Endothelial cell of umbilical vein (primary cell): ENCODE results near the gene SERPINE1. TPM values are rescaled to one million over a fixed set of nuclear protein-coding genes. Genes with fewer than 3 reads are reported as not detected.

Experiments used
- BruUV-seq: library from RNA; stranded (reverse); fragments of 400-500 nt; replicated peaks from 2 replicates; lab custom pipeline; 2021; lab: Mats Ljungman, UMichigan
- CTCF ChIA-PET: fragments of 300-600, 350-600 bp; sonication (Branson Sonifier 250); formaldehyde crosslinking; loops from one replicate; lab custom pipeline; 2021; ENCODE audit warnings: antibody characterized with exemption, inconsistent platforms; lab: Charles Lee
- POLR2A ChIA-PET: fragments of 300-600, 350-600 bp; sonication (Branson Sonifier 250); formaldehyde crosslinking; loops from one replicate; lab custom pipeline; 2021; ENCODE audit warnings: antibody characterized with exemption, inconsistent platforms; lab: Charles Lee
- DNase-seq: peaks from one replicate; pipeline ENCODE4 v3.0.0-alpha.2; 2011; ENCODE audit warnings: low read depth, low spot score
- FAIRE-seq: peaks from 2 replicates; lab custom pipeline; 2011; peaks lifted over from hg19 to GRCh38; lab: Jason Lieb, UNC
- H2AFZ ChIP-seq: 2 replicates; pipeline ENCODE4 v1.6.0; 2012; ENCODE audit warnings: low read depth, low read length, control low read depth, inconsistent platforms
- H3K27ac ChIP-seq: 2 replicates; pipeline ENCODE4 v1.5.1; 2011; ENCODE audit warnings: low read depth, mild to moderate bottlenecking, control low read depth, low read length, moderate library complexity; ENCODE audit not compliant: insufficient read depth
- H3K27me3 ChIP-seq, 2 experiments: 2 replicates each; pipeline versions ENCODE4 v1.6.0 to v1.6.1; 2011; ENCODE audit warnings: low read length in 2 of 2, mixed read lengths in 1 of 2; ENCODE audit not compliant: control insufficient read depth in 2 of 2, insufficient read depth in 2 of 2
- H3K36me3 ChIP-seq, 2 experiments: 2 replicates in 1 of 2; 3 replicates in 1 of 2; pipeline ENCODE4 v1.5.1; 2011; ENCODE audit warnings: low read length in 2 of 2, mild to moderate bottlenecking in 1 of 2, moderate library complexity in 1 of 2; ENCODE audit not compliant: control insufficient read depth in 2 of 2, insufficient read depth in 2 of 2; ENCODE audit errors: extremely low read depth in 1 of 2
- H3K4me1 ChIP-seq: 3 replicates; pipeline ENCODE4 v1.5.1; 2011; ENCODE audit warnings: mild to moderate bottlenecking, low read length; ENCODE audit not compliant: control insufficient read depth, insufficient read depth; ENCODE audit errors: extremely low read depth
- H3K4me2 ChIP-seq: 2 replicates; pipeline ENCODE4 v1.6.1; 2011; ENCODE audit warnings: low read length, control low read depth, mixed read lengths; ENCODE audit not compliant: insufficient read depth
- H3K4me3 ChIP-seq, 3 experiments: fragments of 200-600 bp in 1 of 3; sonication (generic), shearing (Covaris generic) in 1 of 3; replicated peaks in 1 of 3; 2 replicates each; pipeline ENCODE4 v1.5.1; 2011 to 2016; ENCODE audit warnings: control low read depth in 3 of 3, low read length in 3 of 3, mild to moderate bottlenecking in 2 of 3, inconsistent platforms in 1 of 3, low read depth in 1 of 3, moderate library complexity in 1 of 3; ENCODE audit not compliant: insufficient read depth in 1 of 3
- H3K79me2 ChIP-seq: 2 replicates; pipeline ENCODE4 v1.6.0; 2012; ENCODE audit warnings: low read length, inconsistent platforms; ENCODE audit not compliant: control insufficient read depth, insufficient read depth
- H3K9ac ChIP-seq: replicated peaks from 2 replicates; pipeline ENCODE3; 2011; ENCODE audit warnings: low read length, control low read depth; ENCODE audit not compliant: insufficient read depth; ENCODE audit errors: extremely low read depth
- H3K9me1 ChIP-seq: replicated peaks from 3 replicates; pipeline ENCODE4 v1.6.0; 2011; ENCODE audit warnings: mild to moderate bottlenecking, low read length; ENCODE audit not compliant: control insufficient read depth, insufficient read depth; ENCODE audit errors: extremely low read depth
- H3K9me3 ChIP-seq: replicated peaks from 2 replicates; pipeline ENCODE4 v1.5.1; 2012; ENCODE audit warnings: low read length, inconsistent platforms; ENCODE audit not compliant: control insufficient read depth, insufficient read depth
- H4K20me1 ChIP-seq: replicated peaks from 2 replicates; pipeline ENCODE3; 2011; ENCODE audit warnings: mild to moderate bottlenecking, low read length; ENCODE audit not compliant: control insufficient read depth, insufficient read depth; ENCODE audit errors: extremely low read depth
- EZH2 ChIP-seq: IDR thresholded peaks from 2 replicates; pipeline ENCODE4 v1.6.1; 2012; ENCODE audit warnings: borderline replicate concordance, low read depth, mild to moderate bottlenecking, moderate library complexity, low read length, inconsistent platforms; ENCODE audit not compliant: severe bottlenecking
- FOS ChIP-seq: IDR thresholded peaks from 2 replicates; pipeline ENCODE4 v1.6.1; 2011; ENCODE audit warnings: mild to moderate bottlenecking, low read length, moderate library complexity, borderline replicate concordance; ENCODE audit not compliant: insufficient read depth
- GATA2 ChIP-seq: IDR thresholded peaks from 2 replicates; pipeline ENCODE4 v1.7.0; 2011; ENCODE audit warnings: low read depth, mild to moderate bottlenecking, moderate library complexity, mixed read lengths, low read length; ENCODE audit not compliant: insufficient read length, insufficient read depth
- JUN ChIP-seq: IDR thresholded peaks from 2 replicates; pipeline ENCODE4 v1.6.1; 2011; ENCODE audit warnings: borderline replicate concordance, low read depth; ENCODE audit not compliant: insufficient read length, insufficient read depth
- MAX ChIP-seq: IDR thresholded peaks from 2 replicates; pipeline ENCODE4 v1.6.1; 2011; ENCODE audit not compliant: insufficient read depth, insufficient read length
- MYC ChIP-seq: IDR thresholded peaks from one replicate; pipeline ENCODE4 v1.6.1; 2011; ENCODE audit warnings: mild to moderate bottlenecking, low read depth, low read length
- POLR2A ChIP-seq: IDR thresholded peaks from 2 replicates; pipeline ENCODE4 v1.6.1; 2012; ENCODE audit warnings: low read depth, mild to moderate bottlenecking, control low read depth, low read length
- POLR2AphosphoS5 ChIP-seq: IDR thresholded peaks from 2 replicates; pipeline ENCODE4 v1.6.1; 2012; ENCODE audit warnings: low read depth, mild to moderate bottlenecking, control low read depth, low read length, moderate library complexity; ENCODE audit not compliant: insufficient read depth
- dilution Hi-C: fragments of 300-500 bp; cut with MboI; formaldehyde crosslinking; loops from one replicate; pipeline ENCODE4 v1.15.0; 2019; ENCODE audit warnings: low sequenced_read_pairs; ENCODE audit not compliant: extremely low pct_ligation_motif_present
- intact Hi-C: fragments of 100-400 bp; cut with micrococcal nuclease; formaldehyde crosslinking; loops from one replicate; pipeline ENCODE4 v1.10.0; 2022
- polyA plus RNA-seq, 4 experiments: library from polyadenylated mRNA; depleted of rRNA in 3 of 4; stranded (reverse) in 3 of 4; unstranded in 1 of 4; fragments of >200 nt; gene quantifications; 2 replicates each; pipeline versions ENCODE4 v1.2.1 to v1.2.3, GENCODE V29; 2011 to 2012; ENCODE audit warnings: missing spikeins in 1 of 4
- total RNA-seq: library from RNA; stranded (reverse); gene quantifications from 2 replicates; pipeline ENCODE4 v1.2.3, GENCODE V29; 2021
- TF ChIP-seq, protein P1 (sequence below), 2 donors: IDR thresholded peaks; 1 replicate in 1 of 2; 2 replicates in 1 of 2; pipeline ENCODE4 v1.5.1; 2011; ENCODE audit warnings: low read length in 2 of 2, mild to moderate bottlenecking in 2 of 2, moderate library complexity in 2 of 2, control low read depth in 1 of 2, inconsistent platforms in 1 of 2, low read depth in 1 of 2; ENCODE audit not compliant: insufficient read depth in 1 of 2; ENCODE audit errors: extremely low read depth in 1 of 2

SERPINE1 gene
- total and polyA plus RNA-seq, 2 donors (not counting 3 experiments of a cell fraction or from before 2014, with no cell fraction given) = 2,296 to 4,637 TPM

DNA sequence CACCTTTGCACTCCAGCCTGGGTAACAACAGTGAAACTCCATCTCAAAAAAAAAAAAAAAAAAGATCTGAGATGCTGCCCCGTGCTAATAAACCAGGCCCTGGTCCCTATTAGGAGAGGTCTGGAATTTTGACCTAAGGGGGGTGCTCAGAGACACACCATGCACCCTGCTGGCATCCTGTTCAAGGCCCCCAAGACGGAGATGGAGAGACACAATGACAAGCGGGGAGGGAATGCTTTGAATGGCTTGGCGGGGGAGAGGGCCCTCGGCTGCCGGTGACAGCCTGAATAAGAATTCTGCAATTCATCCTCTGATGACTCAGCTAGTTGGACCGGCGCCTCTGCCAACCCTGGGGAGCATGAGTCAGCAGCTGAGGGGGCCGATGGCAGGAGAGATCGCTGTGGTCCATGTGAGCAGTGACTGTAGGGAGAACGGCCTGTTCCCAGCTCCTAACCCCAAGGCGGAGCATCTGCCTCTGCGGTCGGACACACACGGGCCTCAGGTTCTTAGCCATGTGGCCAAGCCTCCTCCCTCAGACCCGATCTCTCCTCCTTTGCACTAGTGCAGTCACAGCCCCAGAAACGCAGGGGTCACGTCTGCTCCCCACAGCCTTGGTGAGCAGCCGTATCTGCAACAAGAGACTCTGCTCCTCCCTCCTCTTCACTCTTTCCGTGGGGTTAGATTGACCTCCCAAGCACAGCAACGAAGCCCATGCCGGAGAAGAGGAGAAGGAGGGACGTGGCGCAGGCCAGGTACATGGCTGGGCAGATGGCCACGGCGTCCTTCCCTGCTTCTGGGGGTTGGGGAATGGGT, 26.7 kb upstream of the SERPINE1 start:
- TF ChIP-seq MYC (peak; percentile 82), GATA2 (peak; percentile 82), POLR2AphosphoS5 (peak; percentile 99), MAX (peak; percentile 56), FOS (peak; percentile 99), JUN (peak; percentile 92), POLR2A (peak; percentile 89), EZH2 (no peak)
- TF ChIP-seq, protein P1, sequence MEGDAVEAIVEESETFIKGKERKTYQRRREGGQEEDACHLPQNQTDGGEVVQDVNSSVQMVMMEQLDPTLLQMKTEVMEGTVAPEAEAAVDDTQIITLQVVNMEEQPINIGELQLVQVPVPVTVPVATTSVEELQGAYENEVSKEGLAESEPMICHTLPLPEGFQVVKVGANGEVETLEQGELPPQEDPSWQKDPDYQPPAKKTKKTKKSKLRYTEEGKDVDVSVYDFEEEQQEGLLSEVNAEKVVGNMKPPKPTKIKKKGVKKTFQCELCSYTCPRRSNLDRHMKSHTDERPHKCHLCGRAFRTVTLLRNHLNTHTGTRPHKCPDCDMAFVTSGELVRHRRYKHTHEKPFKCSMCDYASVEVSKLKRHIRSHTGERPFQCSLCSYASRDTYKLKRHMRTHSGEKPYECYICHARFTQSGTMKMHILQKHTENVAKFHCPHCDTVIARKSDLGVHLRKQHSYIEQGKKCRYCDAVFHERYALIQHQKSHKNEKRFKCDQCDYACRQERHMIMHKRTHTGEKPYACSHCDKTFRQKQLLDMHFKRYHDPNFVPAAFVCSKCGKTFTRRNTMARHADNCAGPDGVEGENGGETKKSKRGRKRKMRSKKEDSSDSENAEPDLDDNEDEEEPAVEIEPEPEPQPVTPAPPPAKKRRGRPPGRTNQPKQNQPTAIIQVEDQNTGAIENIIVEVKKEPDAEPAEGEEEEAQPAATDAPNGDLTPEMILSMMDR (IDR thresholded peaks at IDR 0.05; ENCODE audit: extremely low read depth in 1 of 2, insufficient read depth in 1 of 2, low read depth in 1 of 2, low read length in 2 of 2) = no peak
- peak; percentile 97 for DNase-seq
- Histone ChIP-seq H3K79me2 (peaks cover 12% of the 10 kb centered on the region), H3K9me3 (no peaks in the 10 kb centered on the region), H3K27me3 (no peaks in the 10 kb centered on the region), H3K9ac (peak overlapping the region; percentile 61), H3K4me3 (no peak overlapping the region), H2AFZ (no peak overlapping the region), H3K4me1 (peaks cover 43% of the 10 kb centered on the region), H3K36me3 (no peaks in the 10 kb centered on the region), H3K9me1 (no peaks in the 10 kb centered on the region), H4K20me1 (no peaks in the 10 kb centered on the region), H3K27ac (peak overlapping the region; percentile 89), H3K4me2 (no peak overlapping the region)
- TSS peak; percentile 73 for BruUV-seq
- dilution Hi-C loops (no loop called here), intact Hi-C loops (loop anchor here (1.0 kb wide), 4 partner anchors 8 to 26 kb away; no protein-coding TSS in a partner anchor)
- peak; percentile 98 for FAIRE-seq
- ChIA-PET CTCF (interaction anchor here (0.7 to 6.1 kb wide), 8 partner anchors 9 to 93 kb away, joined by 3 to 38 read pairs (median 7); partner anchors contain the start of gene SERPINE1), POLR2A (interaction anchor here (0.6 to 3.2 kb wide), 11 partner anchors 12 to 1013 kb away, joined by 3 to 38 read pairs (median 9); partner anchors contain the start of gene SERPINE1)
